HG03196 (cell line): ENCODE results near the gene SGSM2.

Experiments
- ATAC-seq: cut with Tn5 transposase; IDR thresholded peaks from one replicate; pipeline ENCODE4 v1.9.1; 2021; ENCODE audit not compliant: unreplicated experiment

The SGSM2 gene

GRCh38 chr17:2416010-2416734, 78.9 kb downstream of the SGSM2 start:
- ATAC-seq = no peak

DNA sequence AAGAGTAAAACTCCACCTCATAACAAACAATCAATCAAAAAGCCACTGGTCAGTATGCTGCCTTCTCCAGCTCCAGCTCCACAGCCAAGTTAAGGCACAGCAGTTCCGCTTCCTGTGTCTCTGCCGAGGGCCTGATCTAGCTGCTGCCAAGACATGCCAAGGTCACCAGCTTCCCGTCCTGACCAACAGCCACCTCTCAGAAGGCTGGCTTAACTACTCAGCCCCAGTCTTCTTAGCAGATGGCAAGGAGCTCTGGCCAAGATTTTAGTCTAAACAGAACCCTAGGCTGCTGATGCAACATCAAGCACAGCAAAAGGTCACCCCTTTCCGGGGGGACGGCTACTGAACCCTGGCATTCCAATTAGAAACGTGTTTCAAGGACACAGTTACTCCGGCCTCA, 81.3 kb downstream of the SGSM2 start:
- no peak for ATAC-seq

- ATAC-seq = no peak
Measured at GRCh38 chr17:2419486-2419885, 82.2 kb downstream of the SGSM2 start.

- ATAC-seq = no peak
Measured at GRCh38 chr17:2420176-2420575, 82.9 kb downstream of the SGSM2 start.

GRCh38 chr17:2421315-2422147, 84.2 kb downstream of the SGSM2 start:
- no peak for ATAC-seq

GRCh38 chr17:2423271-2423670, 86.0 kb downstream of the SGSM2 start:
- no peak for ATAC-seq

GRCh38 chr17:2427215-2427614, 89.9 kb downstream of the SGSM2 start:
- no peak for ATAC-seq

DNA sequence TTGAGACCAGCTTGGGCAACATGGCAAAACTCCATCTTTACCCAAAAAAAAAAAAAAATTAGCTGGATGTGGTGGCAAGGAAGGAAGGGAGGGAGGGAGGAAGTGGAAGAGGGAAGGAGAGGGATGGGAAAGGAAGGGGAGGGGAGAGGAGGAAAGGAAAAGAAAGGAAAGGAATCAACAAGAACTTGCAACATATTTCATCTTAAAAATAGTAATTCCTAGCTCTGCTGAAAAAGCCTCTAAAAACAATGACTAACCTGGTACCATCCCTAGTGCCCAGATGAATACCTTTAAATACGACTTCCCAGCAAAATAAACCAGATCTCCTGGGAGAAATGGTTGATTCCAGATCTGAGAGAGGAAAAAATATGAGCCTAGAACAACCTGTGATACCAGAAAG, 90.6 kb downstream of the SGSM2 start:
- no peak for ATAC-seq
